Measurements from ENCODE around the gene ENHO.
A peak's percentile ranks its signal among the peaks of the same experiment; 100 is the strongest.

The ENHO gene

GRCh38 chr9:34555936-34556525 is 33.2 kb upstream of the ENHO start:
- DNase-seq, result no peak

- DNase-seq, result no peak
Observed at GRCh38 chr9:34555500-34555899, 32.7 kb upstream of the ENHO start.

GRCh38 chr9:34555002-34555348 is 32.2 kb upstream of the ENHO start:
- no peak for DNase-seq

GRCh38 chr9:34554211-34555001 is 31.6 kb upstream of the ENHO start:
- no peak for DNase-seq

- no peak for DNase-seq
Observed at GRCh38 chr9:34553511-34554021, 30.8 kb upstream of the ENHO start.

- DNase-seq, result no peak
Observed at GRCh38 chr9:34552986-34553385, 30.2 kb upstream of the ENHO start.

- no peak for DNase-seq
Observed at GRCh38 chr9:34552606-34552981, 29.8 kb upstream of the ENHO start.

GRCh38 chr9:34551751-34552605 is 29.2 kb upstream of the ENHO start:
- DNase-seq, result no peak

GRCh38 chr9:34550681-34551270 is 28.0 kb upstream of the ENHO start:
- no peak for DNase-seq

GRCh38 chr9:34550016-34550680 is 27.4 kb upstream of the ENHO start:
- no peak for DNase-seq

- no peak for DNase-seq
Observed at GRCh38 chr9:34549407-34549732, 26.6 kb upstream of the ENHO start.

- peak in 50 of 56 donors; percentile 13 to 88 (median 60) for DNase-seq
Observed at GRCh38 chr9:34547960-34548611, 25.3 kb upstream of the ENHO start.

- DNase-seq, result peak in 50 of 56 donors; percentile 16 to 87 (median 58)
Observed at GRCh38 chr9:34546834-34547827, 24.3 kb upstream of the ENHO start.

- no peak for DNase-seq
Observed at GRCh38 chr9:34546102-34546833, 23.5 kb upstream of the ENHO start.

GRCh38 chr9:34545497-34545896 is 22.7 kb upstream of the ENHO start:
- DNase-seq, result no peak

GRCh38 chr9:34544035-34544434 is 21.2 kb upstream of the ENHO start:
- DNase-seq, result no peak

- no peak for DNase-seq
Observed at GRCh38 chr9:34541540-34541939, 18.8 kb upstream of the ENHO start.

GRCh38 chr9:34540827-34541226 is 18.0 kb upstream of the ENHO start:
- DNase-seq, result no peak

GRCh38 chr9:34536685-34537084 is 13.9 kb upstream of the ENHO start:
- DNase-seq, result no peak

Data from nucleus accumbens (tissue), 56 donors.